OCI-LY1 (cell line): Measurements from ENCODE around the gene PKIB.

Experiments used
- EZH2 ChIP-seq: fragments of 200-600 bp; sonication (generic), shearing (Covaris generic); IDR thresholded peaks from 2 replicates; pipeline ENCODE4 v1.8.0; 2017; ENCODE audit warnings: borderline replicate concordance, mixed run types, mild to moderate bottlenecking, antibody characterized with exemption, low read length, moderate library complexity, mixed read lengths
- TF ChIP-seq, protein P1 (sequence below): fragments of 200-600 bp; sonication (generic), shearing (Covaris generic); IDR thresholded peaks from 2 replicates; pipeline ENCODE4 v1.5.1; 2017; ENCODE audit warnings: mild to moderate bottlenecking, antibody characterized with exemption, low read length, moderate library complexity, mixed read lengths

DNA sequence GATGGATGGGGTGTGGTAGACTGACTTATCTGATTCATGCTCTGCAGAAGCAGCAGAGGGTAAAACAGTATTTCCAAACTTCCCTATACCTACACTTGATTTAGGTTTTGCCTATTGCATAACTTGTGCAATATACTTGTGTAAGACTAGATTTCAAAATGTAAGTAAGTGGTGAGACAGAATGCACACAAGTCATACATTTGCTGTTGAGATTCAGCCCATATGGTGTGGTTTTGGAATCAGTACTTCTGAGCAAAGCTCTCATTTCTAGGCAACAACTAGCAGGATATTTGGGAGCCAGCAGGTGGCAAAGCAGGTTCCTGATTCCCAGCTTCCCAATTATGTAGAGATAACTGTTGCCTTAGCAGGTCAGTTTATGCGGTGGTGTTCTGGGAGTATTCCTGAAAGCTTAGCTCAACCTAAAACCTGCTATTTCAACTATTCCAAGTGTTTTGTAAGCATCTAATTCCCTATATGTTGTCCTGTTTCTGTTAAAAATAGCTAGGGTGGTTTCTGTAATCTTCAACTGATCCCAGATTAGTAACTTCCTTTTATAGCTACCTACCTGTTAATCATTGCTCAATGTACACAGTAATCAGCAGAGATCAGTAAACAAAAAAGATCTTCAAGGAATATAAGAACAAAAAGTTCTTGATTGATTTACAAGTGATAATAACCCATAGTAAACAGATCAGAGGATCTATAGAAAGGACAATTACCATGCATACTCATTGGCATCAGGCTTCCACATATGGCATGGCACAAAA lies 160.8 kb downstream of the PKIB start:
- TF ChIP-seq, protein P1, sequence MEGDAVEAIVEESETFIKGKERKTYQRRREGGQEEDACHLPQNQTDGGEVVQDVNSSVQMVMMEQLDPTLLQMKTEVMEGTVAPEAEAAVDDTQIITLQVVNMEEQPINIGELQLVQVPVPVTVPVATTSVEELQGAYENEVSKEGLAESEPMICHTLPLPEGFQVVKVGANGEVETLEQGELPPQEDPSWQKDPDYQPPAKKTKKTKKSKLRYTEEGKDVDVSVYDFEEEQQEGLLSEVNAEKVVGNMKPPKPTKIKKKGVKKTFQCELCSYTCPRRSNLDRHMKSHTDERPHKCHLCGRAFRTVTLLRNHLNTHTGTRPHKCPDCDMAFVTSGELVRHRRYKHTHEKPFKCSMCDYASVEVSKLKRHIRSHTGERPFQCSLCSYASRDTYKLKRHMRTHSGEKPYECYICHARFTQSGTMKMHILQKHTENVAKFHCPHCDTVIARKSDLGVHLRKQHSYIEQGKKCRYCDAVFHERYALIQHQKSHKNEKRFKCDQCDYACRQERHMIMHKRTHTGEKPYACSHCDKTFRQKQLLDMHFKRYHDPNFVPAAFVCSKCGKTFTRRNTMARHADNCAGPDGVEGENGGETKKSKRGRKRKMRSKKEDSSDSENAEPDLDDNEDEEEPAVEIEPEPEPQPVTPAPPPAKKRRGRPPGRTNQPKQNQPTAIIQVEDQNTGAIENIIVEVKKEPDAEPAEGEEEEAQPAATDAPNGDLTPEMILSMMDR, result no peak
- no peak for TF ChIP-seq EZH2
